Mucosa of descending colon (tissue), 3 donors: Measurements from ENCODE around the gene TBATA. TPM values are rescaled to one million over a fixed set of nuclear protein-coding genes. Genes with fewer than 3 reads are reported as not detected.
"Not testable (repeated sequence)": the region's sequence is repeated elsewhere in the genome, so short reads cannot be mapped to it uniquely, and the experiment has no call there.

Experiments used
- ATAC-seq: fragments of 200-7000 bp; cut with Tn5 transposase; one replicate; pipeline ENCODE4 v1.9.1; 2020; ENCODE audit warnings: mild to moderate bottlenecking, moderate library complexity
- DNase-seq, 3 donors: peaks; one replicate each; pipeline ENCODE4 v3.0.0-alpha.2; 2020
- H3K36me3 ChIP-seq: fragments of 200-600 bp; one replicate; pipeline ENCODE4 v1.8.0; 2021; ENCODE audit warnings: low read depth, mild to moderate bottlenecking
- H3K4me1 ChIP-seq: fragments of 200-600 bp; one replicate; pipeline ENCODE4 v1.8.0; 2021; ENCODE audit warnings: low read depth, mild to moderate bottlenecking
- H3K4me3 ChIP-seq: fragments of 200-600 bp; one replicate; pipeline ENCODE4 v1.8.0; 2021; ENCODE audit warnings: mild to moderate bottlenecking
- H3K9me3 ChIP-seq: fragments of 200-600 bp; one replicate; pipeline ENCODE4 v1.8.0; 2021; ENCODE audit warnings: mild to moderate bottlenecking
- CTCF ChIP-seq: fragments of 200-600 bp; IDR thresholded peaks from one replicate; pipeline ENCODE4 v1.8.0; 2022; ENCODE audit warnings: antibody characterized with exemption, mild to moderate bottlenecking
- intact Hi-C, 2 donors: fragments of 100-400 bp; cut with DNase I in 1 of 2; cut with micrococcal nuclease in 1 of 2; formaldehyde crosslinking; loops; one replicate each; pipeline versions ENCODE4 v1.11.0 to v1.11.1; 2022; cut with DNase I, micrococcal nuclease
- total RNA-seq, 3 donors: library from RNA; stranded (reverse); fragmentation: NEBNext Ultra II Directional in 2 of 3; extraction: Animal tissue kit (Norgen Biotek cat#: 25700) in 2 of 3; gene quantifications; one replicate each; pipeline versions ENCODE4 v1.2.1 to v1.2.4, GENCODE V29; 2021 to 2023
- donor health status: DM: no; HTN: no; CAD: no; lungs with moderate emphysema.
- donor health status: DM: no; HTN: no; CAD: no.
- donor health status: DM: no; HTN: yes; CAD: no.

The TBATA gene
- total RNA-seq, 3 donors from 2014 or later = not detected

DNA sequence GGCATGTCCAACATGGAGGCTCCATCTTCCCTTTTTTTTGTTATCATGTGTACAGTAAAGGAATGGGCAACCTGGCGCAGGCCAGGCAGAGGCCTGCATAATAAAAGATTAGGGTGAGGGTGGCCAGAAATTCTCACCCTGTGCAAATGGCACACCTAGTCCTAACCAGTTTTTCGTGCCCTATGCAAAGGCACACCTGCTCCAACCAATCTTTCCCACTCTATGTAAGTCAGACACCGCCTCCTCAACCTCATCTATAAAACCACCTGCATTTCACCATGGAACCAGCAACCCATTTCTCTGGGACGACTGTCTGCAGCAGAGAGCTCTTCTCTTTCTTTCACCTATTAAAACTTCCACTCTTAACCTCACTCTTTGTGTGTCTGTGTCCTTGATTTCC is 16.1 kb downstream of the TBATA start:
- H3K36me3 ChIP-seq = no peaks in the 10 kb centered on the region
- intact Hi-C loops = no loop called here
- DNase-seq (peak in 1 of 3 donors; percentile 5), ATAC-seq (no peak)
- H3K4me1 ChIP-seq = no peaks in the 10 kb centered on the region
- TF ChIP-seq CTCF = no peak
- H3K9me3 ChIP-seq = peaks cover 6% of the 10 kb centered on the region
- no peak overlapping the region for H3K4me3 ChIP-seq

- DNase-seq, intact Hi-C loops: not testable (repeated sequence)
Measured at GRCh38 chr10:70768026-70768685, 17.0 kb downstream of the TBATA start.

GRCh38 chr10:70765794-70766594 is 19.2 kb downstream of the TBATA start:
- no peak for TF ChIP-seq CTCF
- Histone ChIP-seq H3K9me3 (peaks cover 6% of the 10 kb centered on the region), H3K4me3 (no peak overlapping the region), H3K4me1 (no peaks in the 10 kb centered on the region), H3K36me3 (no peaks in the 10 kb centered on the region)
- ATAC-seq (no peak), DNase-seq (peak in 1 of 3 donors; percentile 12)
- intact Hi-C loops = no loop called here

More at GRCh38 chr10:70768026-70768685, 17.0 kb downstream of the TBATA start:
- not testable (repeated sequence) for H3K36me3 ChIP-seq, ATAC-seq, H3K4me3 ChIP-seq, H3K4me1 ChIP-seq, H3K9me3 ChIP-seq

DNA sequence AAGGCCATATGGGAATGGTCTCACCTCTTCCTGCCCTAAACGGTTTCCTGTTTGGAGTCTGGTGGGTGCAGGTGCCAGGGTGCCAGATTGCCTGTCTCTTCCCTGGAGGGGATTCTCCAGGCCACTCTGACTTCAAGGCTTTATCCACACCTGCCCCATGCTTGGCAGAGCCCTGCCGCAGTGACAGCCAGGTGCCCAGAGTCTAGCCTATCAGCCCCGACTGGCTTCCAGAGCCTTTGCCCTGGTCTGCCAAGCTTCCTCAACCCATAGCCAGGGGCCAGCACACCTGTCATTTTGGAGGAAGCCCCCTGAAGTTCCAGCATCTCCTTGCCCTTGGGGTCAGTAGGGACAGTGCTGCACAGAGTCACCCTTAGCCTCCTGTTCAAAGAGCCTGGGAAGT is 21.6 kb downstream of the TBATA start:
- no peaks in the 10 kb centered on the region for H3K36me3 ChIP-seq
- peaks cover 6% of the 10 kb centered on the region for H3K9me3 ChIP-seq
- no peak for ATAC-seq
- no peak for TF ChIP-seq CTCF
- peaks cover 4% of the 10 kb centered on the region for H3K4me1 ChIP-seq
- peak in 2 of 3 donors; percentile 15 to 18 for DNase-seq
- H3K4me3 ChIP-seq = no peak overlapping the region
- intact Hi-C loops = loop anchor here in 1 of 2 donors (5.0 kb wide), 1 partner anchor 216 kb away; no protein-coding TSS in a partner anchor

GRCh38 chr10:70762441-70763175 is 22.6 kb downstream of the TBATA start:
- ATAC-seq (no peak), DNase-seq (peak in 1 of 3 donors; percentile 17)
- intact Hi-C loops = loop anchor here in 1 of 2 donors (5.0 kb wide), 1 partner anchor 215 kb away; no protein-coding TSS in a partner anchor
- TF ChIP-seq CTCF = no peak
- Histone ChIP-seq H3K9me3 (peaks cover 6% of the 10 kb centered on the region), H3K4me1 (peaks cover 4% of the 10 kb centered on the region), H3K36me3 (no peaks in the 10 kb centered on the region), H3K4me3 (no peak overlapping the region)
